H9 (cell line): Measurements from ENCODE around the gene UBASH3A. TPM values are rescaled to one million over a fixed set of nuclear protein-coding genes. Genes with fewer than 3 reads are reported as not detected.

Source experiments
- DNase-seq: peaks from one replicate; pipeline ENCODE4 v3.0.0-alpha.2; 2017
- H2AFZ ChIP-seq: one replicate; pipeline ENCODE4 v1.6.1; 2013; ENCODE audit warnings: mild to moderate bottlenecking, low read length, control low read depth, moderate library complexity
- H2AK5ac ChIP-seq: 2 replicates; pipeline ENCODE4 v1.6.1; 2013; ENCODE audit warnings: low read length, control low read depth, mixed read lengths; ENCODE audit not compliant: insufficient read length
- H2BK120ac ChIP-seq: one replicate; pipeline ENCODE4 v1.6.1; 2013; ENCODE audit warnings: low read depth, mild to moderate bottlenecking, low read length, control low read depth, inconsistent platforms; ENCODE audit not compliant: poor library complexity, severe bottlenecking
- H2BK12ac ChIP-seq: 2 replicates; pipeline ENCODE4 v1.6.1; 2013; ENCODE audit warnings: low read length, control low read depth, mixed read lengths, low read depth; ENCODE audit not compliant: insufficient read length
- H2BK15ac ChIP-seq: 2 replicates; pipeline ENCODE4 v1.6.1; 2013; ENCODE audit warnings: low read depth, low read length, control low read depth
- H2BK20ac ChIP-seq: one replicate; pipeline ENCODE4 v1.6.1; 2013; ENCODE audit warnings: low read depth, mild to moderate bottlenecking, low read length, control low read depth, inconsistent platforms; ENCODE audit not compliant: poor library complexity, severe bottlenecking
- H2BK5ac ChIP-seq: 2 replicates; pipeline ENCODE4 v1.6.1; 2013; ENCODE audit warnings: low read length, control low read depth, mixed read lengths; ENCODE audit not compliant: insufficient read length
- H3K14ac ChIP-seq: 2 replicates; pipeline ENCODE4 v1.6.1; 2013; ENCODE audit warnings: low read length, control low read depth; ENCODE audit not compliant: insufficient read depth
- H3K18ac ChIP-seq: 2 replicates; pipeline ENCODE4 v1.6.1; 2013; ENCODE audit warnings: low read depth, mild to moderate bottlenecking, mixed read lengths, low read length, control low read depth; ENCODE audit not compliant: insufficient read length
- H3K23ac ChIP-seq: 2 replicates; pipeline ENCODE4 v1.6.1; 2013; ENCODE audit warnings: low read length, control low read depth, mixed read lengths, low read depth; ENCODE audit not compliant: insufficient read length
- H3K23me2 ChIP-seq: 2 replicates; pipeline ENCODE4 v1.6.1; 2013; ENCODE audit warnings: low read depth, mild to moderate bottlenecking, mixed read lengths, low read length, control low read depth; ENCODE audit not compliant: insufficient read length, poor library complexity, severe bottlenecking
- H3K27ac ChIP-seq: 2 replicates; pipeline ENCODE4 v1.5.1; 2013; ENCODE audit warnings: low read length, control low read depth, mixed read lengths, low read depth; ENCODE audit not compliant: insufficient read length
- H3K27me3 ChIP-seq: 2 replicates; pipeline ENCODE4 v1.6.1; 2013; ENCODE audit warnings: low read length, control low read depth, inconsistent platforms; ENCODE audit not compliant: insufficient read depth
- H3K4ac ChIP-seq: 2 replicates; pipeline ENCODE4 v1.6.1; 2013; ENCODE audit warnings: low read depth, mild to moderate bottlenecking, control low read depth, inconsistent platforms, low read length, moderate library complexity
- H3K4me1 ChIP-seq: 2 replicates; pipeline ENCODE4 v1.6.1; 2013; ENCODE audit warnings: low read length, control low read depth, inconsistent platforms; ENCODE audit not compliant: insufficient read depth
- H3K4me2 ChIP-seq: 2 replicates; pipeline ENCODE4 v1.6.1; 2013; ENCODE audit warnings: low read length, control low read depth, mixed read lengths; ENCODE audit not compliant: insufficient read length, insufficient read depth
- H3K56ac ChIP-seq: 2 replicates; pipeline ENCODE4 v1.6.1; 2013; ENCODE audit warnings: low read depth, mild to moderate bottlenecking, mixed read lengths, low read length, control low read depth; ENCODE audit not compliant: insufficient read length
- H3K79me1 ChIP-seq: 2 replicates; pipeline ENCODE4 v1.6.1; 2013; ENCODE audit warnings: low read depth, mild to moderate bottlenecking, moderate library complexity, low read length, control low read depth, inconsistent platforms; ENCODE audit not compliant: insufficient read depth, poor library complexity, severe bottlenecking
- H3K79me2 ChIP-seq: 2 replicates; pipeline ENCODE4 v1.6.1; 2013; ENCODE audit warnings: low read length, control low read depth, inconsistent platforms; ENCODE audit not compliant: insufficient read depth
- H3K9ac ChIP-seq: 2 replicates; pipeline ENCODE4 v1.6.1; 2013; ENCODE audit warnings: low read length, control low read depth, mixed read lengths; ENCODE audit not compliant: insufficient read length; ENCODE audit errors: extremely low read depth
- H3K9me3 ChIP-seq: one replicate; pipeline ENCODE4 v1.6.1; 2013; ENCODE audit warnings: low read depth, low read length, inconsistent platforms; ENCODE audit not compliant: control insufficient read depth
- H3T11ph ChIP-seq: one replicate; pipeline ENCODE4 v1.6.1; 2013; ENCODE audit warnings: mild to moderate bottlenecking, low read length, control low read depth, inconsistent platforms
- H4K20me1 ChIP-seq: one replicate; pipeline ENCODE4 v1.6.1; 2013; ENCODE audit not compliant: control insufficient read depth, insufficient read length, insufficient read depth
- H4K5ac ChIP-seq: 2 replicates; pipeline ENCODE4 v1.6.1; 2013; ENCODE audit warnings: low read depth, mild to moderate bottlenecking, mixed read lengths, low read length, control low read depth; ENCODE audit not compliant: insufficient read length
- H4K8ac ChIP-seq: replicated peaks from 2 replicates; pipeline ENCODE4 v1.6.1; 2013; ENCODE audit warnings: low read length, control low read depth, mixed read lengths, low read depth; ENCODE audit not compliant: insufficient read length
- H4K91ac ChIP-seq: 2 replicates; pipeline ENCODE4 v1.6.1; 2013; ENCODE audit warnings: low read depth, mild to moderate bottlenecking, moderate library complexity, mixed read lengths, low read length, control low read depth; ENCODE audit not compliant: insufficient read length
- H3K27ac Mint-ChIP-seq, 3 experiments: 2 replicates in 2 of 3; 3 replicates in 1 of 3; pipeline ENCODE4 v1.8.0; 2020 to 2021; ENCODE audit warnings: mixed read lengths in 3 of 3, mild to moderate bottlenecking in 1 of 3, moderate library complexity in 1 of 3
- H3K27me3 Mint-ChIP-seq: 2 replicates; pipeline ENCODE4 v1.8.0; 2021; ENCODE audit warnings: low read depth, mild to moderate bottlenecking, moderate library complexity, mixed read lengths
- H3K36me3 Mint-ChIP-seq, 3 experiments: 2 replicates in 2 of 3; 3 replicates in 1 of 3; pipeline ENCODE4 v1.8.0; 2020 to 2021; ENCODE audit warnings: low read depth in 3 of 3, mixed read lengths in 3 of 3; ENCODE audit not compliant: insufficient read depth in 1 of 3
- H3K4me1 Mint-ChIP-seq, 2 experiments: 2 replicates each; pipeline ENCODE4 v1.8.0; 2020; ENCODE audit warnings: mixed read lengths in 2 of 2
- H3K4me3 Mint-ChIP-seq, 2 experiments: 2 replicates in 1 of 2; 3 replicates in 1 of 2; pipeline ENCODE4 v1.8.0; 2020 to 2021; ENCODE audit warnings: mild to moderate bottlenecking in 2 of 2, mixed read lengths in 2 of 2, moderate library complexity in 1 of 2
- H3K9me3 Mint-ChIP-seq, 2 experiments: 2 replicates in 1 of 2; 3 replicates in 1 of 2; pipeline ENCODE4 v1.8.0; 2020; ENCODE audit warnings: mild to moderate bottlenecking in 2 of 2, mixed read lengths in 2 of 2, moderate library complexity in 1 of 2
- WGBS: extraction: QIAGEN DNeasy Blood & Tissue Kit; methylation state at CpG from one replicate; pipeline ENCODE4 v1.1.7; 2013; ENCODE audit warnings: missing lambda C conversion rate, low lambda C conversion rate, mixed read lengths; ENCODE audit not compliant: insufficient read length; ENCODE audit errors: extremely low coverage; 5-methylcytosine and 5-hydroxymethylcytosine counted together
- total RNA-seq: library from RNA; stranded (reverse); gene quantifications from 2 replicates; pipeline ENCODE4 v1.2.1, GENCODE V29; 2021
- TF ChIP-seq, protein P1 (sequence below): fragments of 200-600 bp; sonication (generic); conservative IDR thresholded peaks from 3 replicates; pipeline ENCODE4 v1.8.0; 2021; ENCODE audit warnings: antibody characterized with exemption, mild to moderate bottlenecking

The UBASH3A gene
- total RNA-seq, 1 experiment from 2014 or later: not detected

DNA sequence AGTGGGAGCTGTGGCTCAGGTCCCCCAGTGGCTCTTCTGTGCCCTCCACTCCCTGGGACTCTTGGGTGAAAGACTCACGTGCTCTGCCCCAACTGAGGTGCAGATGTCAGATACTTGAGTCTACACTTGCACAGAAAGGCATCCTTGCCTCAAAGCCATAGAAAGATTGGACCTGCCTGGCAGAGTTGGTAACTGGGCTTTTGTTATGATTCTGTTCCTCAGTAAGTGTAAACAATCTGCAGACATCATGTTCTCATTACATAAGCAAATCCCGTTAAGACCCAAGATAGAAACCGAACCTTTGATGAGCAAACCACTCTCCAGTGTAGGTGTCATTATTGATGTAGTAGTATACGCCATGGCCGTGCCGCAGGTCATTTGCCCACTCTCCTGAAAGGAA is 82.4 kb downstream of the UBASH3A start:
- H2BK5ac ChIP-seq: no peak overlapping the region
- no peaks in the 10 kb centered on the region for H4K20me1 ChIP-seq
- H4K5ac ChIP-seq: no peak overlapping the region
- TF ChIP-seq, protein P1, sequence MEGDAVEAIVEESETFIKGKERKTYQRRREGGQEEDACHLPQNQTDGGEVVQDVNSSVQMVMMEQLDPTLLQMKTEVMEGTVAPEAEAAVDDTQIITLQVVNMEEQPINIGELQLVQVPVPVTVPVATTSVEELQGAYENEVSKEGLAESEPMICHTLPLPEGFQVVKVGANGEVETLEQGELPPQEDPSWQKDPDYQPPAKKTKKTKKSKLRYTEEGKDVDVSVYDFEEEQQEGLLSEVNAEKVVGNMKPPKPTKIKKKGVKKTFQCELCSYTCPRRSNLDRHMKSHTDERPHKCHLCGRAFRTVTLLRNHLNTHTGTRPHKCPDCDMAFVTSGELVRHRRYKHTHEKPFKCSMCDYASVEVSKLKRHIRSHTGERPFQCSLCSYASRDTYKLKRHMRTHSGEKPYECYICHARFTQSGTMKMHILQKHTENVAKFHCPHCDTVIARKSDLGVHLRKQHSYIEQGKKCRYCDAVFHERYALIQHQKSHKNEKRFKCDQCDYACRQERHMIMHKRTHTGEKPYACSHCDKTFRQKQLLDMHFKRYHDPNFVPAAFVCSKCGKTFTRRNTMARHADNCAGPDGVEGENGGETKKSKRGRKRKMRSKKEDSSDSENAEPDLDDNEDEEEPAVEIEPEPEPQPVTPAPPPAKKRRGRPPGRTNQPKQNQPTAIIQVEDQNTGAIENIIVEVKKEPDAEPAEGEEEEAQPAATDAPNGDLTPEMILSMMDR: no peak
- no peak overlapping the region for H3K56ac ChIP-seq
- Mint-ChIP-seq H3K27me3 (peaks cover 20% of the 10 kb centered on the region), H3K4me1 (peaks cover 3% of the 10 kb centered on the region in 2 experiments; a peak in 3 of 4 replicates), H3K36me3 (no peaks in the 10 kb centered on the region), H3K27ac (no peak overlapping the region), H3K9me3 (no peaks in the 10 kb centered on the region), H3K4me3 (no peak overlapping the region)
- no peak overlapping the region for H3T11ph ChIP-seq
- H3K4me1 ChIP-seq: no peaks in the 10 kb centered on the region
- no peak overlapping the region for H2AFZ ChIP-seq
- whole genome bisulfite sequencing: no CpG with 5 or more reads among the region's 6 CpGs
- H4K91ac ChIP-seq: no peak overlapping the region
- H3K9ac ChIP-seq: no peak overlapping the region
- H3K18ac ChIP-seq: no peak overlapping the region
- no peak overlapping the region for H3K4ac ChIP-seq
- H3K23ac ChIP-seq: no peak overlapping the region
- no peak overlapping the region for H2AK5ac ChIP-seq
- H3K14ac ChIP-seq: no peak overlapping the region; the same call in 1 of the 2 replicates
- H3K9me3 ChIP-seq: no peaks in the 10 kb centered on the region
- no peaks in the 10 kb centered on the region for H3K79me1 ChIP-seq
- no peak overlapping the region for H3K27ac ChIP-seq
- H2BK15ac ChIP-seq: no peak overlapping the region
- DNase-seq: no peak
- H3K4me2 ChIP-seq: no peak overlapping the region
- H2BK120ac ChIP-seq: no peak overlapping the region
- no peaks in the 10 kb centered on the region for H3K23me2 ChIP-seq
- no peaks in the 10 kb centered on the region for H3K27me3 ChIP-seq
- no peak overlapping the region for H4K8ac ChIP-seq
- no peak overlapping the region for H2BK20ac ChIP-seq
- no peaks in the 10 kb centered on the region for H3K79me2 ChIP-seq
- no peak overlapping the region for H2BK12ac ChIP-seq
